ENCODE measurements around the gene SLC49A3.

SLC49A3 gene

DNA sequence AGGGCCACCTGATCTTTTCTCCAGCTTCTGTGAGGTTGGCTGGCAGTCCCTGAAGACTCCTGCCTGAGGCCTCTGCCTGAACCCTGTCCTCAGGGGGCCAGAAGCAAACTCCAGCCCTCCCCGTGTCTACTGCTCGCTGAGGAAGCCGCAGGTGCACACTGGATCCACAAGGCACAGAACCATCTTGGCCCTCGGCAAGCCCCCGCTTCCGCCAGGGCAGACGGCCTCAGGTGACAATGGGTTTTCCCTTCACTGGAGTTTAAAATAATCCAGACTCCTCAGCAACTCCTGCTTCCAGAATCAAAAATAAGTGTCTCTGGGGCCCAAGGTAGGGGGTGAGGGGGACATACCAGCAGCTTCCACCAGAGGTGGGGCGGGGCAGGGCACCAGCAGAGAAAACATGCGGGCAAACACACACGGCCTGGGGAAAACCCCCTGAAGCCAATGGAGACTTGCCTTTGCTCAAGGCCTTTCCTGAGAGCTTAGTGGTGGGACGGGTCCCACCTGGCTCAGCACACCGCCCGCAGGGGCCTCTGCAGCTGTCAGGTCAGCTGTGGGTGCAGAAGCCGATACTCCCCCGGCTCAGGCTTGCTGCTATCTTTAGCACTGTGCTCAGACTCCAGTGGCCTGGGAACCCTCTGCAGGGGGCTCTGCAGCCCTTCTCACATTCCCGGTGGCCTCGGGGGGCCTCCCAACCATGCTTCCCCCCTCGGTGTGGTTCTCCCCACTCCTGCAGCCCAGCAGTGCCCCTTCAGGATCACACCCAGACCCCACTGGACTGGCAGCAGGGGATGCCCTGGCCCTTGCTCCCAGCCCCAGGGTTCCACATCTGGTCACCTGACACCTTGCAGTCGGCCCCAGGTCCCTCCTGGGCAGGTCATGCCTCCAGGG, 12.7 kb downstream of the SLC49A3 start:
- Histone ChIP-seq H3K4me2 (ENCODE audit: low read length) (no peak overlapping the region), H2AFZ (ENCODE audit: insufficient read depth, low read length, poor library complexity) (no peak overlapping the region), H3K27ac (ENCODE audit: low read depth, low read length) (no peak overlapping the region), H3K4ac (ENCODE audit: low read depth, low read length) (no peak overlapping the region), H3K4me3 (ENCODE audit: low read depth, low read length) (no peak overlapping the region), H3K36me3 (ENCODE audit: control insufficient read depth in 1 of 2, insufficient read depth in 2 of 2, low read length in 2 of 2) (peaks cover 17% of the 10 kb centered on the region in 2 experiments), H3K27me3 (ENCODE audit: insufficient read depth, low read length) (no peaks in the 10 kb centered on the region), H4K12ac (ENCODE audit: low read depth, low read length) (no peak overlapping the region), H4K91ac (ENCODE audit: low read depth, low read length) (no peak overlapping the region), H4K8ac (ENCODE audit: low read depth, low read length) (no peak overlapping the region), H3K9me3 (ENCODE audit: insufficient read depth, low read depth, low read length) (no peaks in the 10 kb centered on the region), H3K79me1 (ENCODE audit: low read length) (peaks cover 11% of the 10 kb centered on the region), H2BK5ac (ENCODE audit: low read depth, low read length, poor library complexity) (no peak overlapping the region), H2AK5ac (ENCODE audit: low read length) (no peak overlapping the region), H3K4me1 (ENCODE audit: control insufficient read depth in 1 of 2, insufficient read depth in 2 of 2, low read length in 2 of 2) (peaks cover 23 to 24% of the 10 kb centered on the region in 2 experiments), H2BK120ac (ENCODE audit: insufficient read depth, low read length, poor library complexity) (no peak overlapping the region), H3K14ac (ENCODE audit: low read length) (no peak overlapping the region), H2BK12ac (ENCODE audit: low read length) (no peak overlapping the region), H3K9ac (ENCODE audit: low read length) (no peak overlapping the region), H3K23ac (ENCODE audit: low read length) (no peak overlapping the region), H3K79me2 (ENCODE audit: control insufficient read depth, insufficient read depth, low read length, poor library complexity) (peaks cover 11% of the 10 kb centered on the region), H3K18ac (ENCODE audit: low read length) (no peak overlapping the region)
- no CpG with 5 or more reads among the region's 19 CpGs for WGBS (ENCODE audit: extremely low coverage, insufficient coverage, insufficient read length)
- peak; percentile 94 to 95 for DNase-seq

DNA sequence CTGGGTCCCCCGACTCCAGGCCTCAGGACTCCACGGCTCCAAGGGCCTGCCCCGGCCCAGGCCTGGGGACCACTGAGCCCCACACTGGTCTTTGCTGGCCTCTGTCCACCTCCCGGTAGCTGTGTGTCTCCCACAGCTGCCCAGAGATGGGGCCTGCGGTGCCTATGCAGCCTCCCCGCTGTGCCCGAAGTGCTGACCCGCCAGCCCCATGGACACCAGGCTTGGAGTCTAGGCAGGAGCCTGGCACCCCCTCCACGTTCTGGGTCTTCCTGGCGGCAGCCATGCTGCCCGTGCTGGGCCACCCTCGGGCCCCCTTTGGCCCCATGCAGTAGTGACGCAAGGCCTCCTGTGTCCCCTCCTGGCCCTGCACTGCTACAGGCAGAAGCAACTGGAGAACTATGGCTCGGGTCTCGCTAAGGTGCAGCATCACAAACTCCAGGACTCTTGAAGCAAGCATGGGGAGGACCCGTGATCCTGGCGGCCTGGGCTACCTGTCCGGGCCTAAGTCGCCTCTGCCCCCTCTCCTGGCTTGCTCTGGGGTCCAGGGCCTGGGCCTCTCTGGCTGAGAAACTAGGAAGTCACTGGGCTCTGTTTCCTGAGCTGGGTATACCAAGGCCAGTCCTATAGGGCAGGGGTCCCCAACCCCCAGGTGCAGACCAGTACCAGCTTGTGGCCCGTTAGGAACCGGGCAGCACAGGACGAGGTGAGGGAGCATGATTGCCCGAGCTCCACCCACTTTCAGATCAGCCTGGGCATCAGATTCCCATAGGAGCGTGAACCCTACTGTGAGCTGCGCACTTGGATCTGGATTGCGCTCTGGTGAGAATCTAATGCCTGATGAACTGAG, 13.7 kb downstream of the SLC49A3 start:
- no CpG with 5 or more reads among the region's 26 CpGs for WGBS (ENCODE audit: extremely low coverage, insufficient coverage, insufficient read length)
- Histone ChIP-seq H2BK120ac (ENCODE audit: insufficient read depth, low read length, poor library complexity) (peak overlapping the region; percentile 69), H3K14ac (ENCODE audit: low read length) (peak overlapping the region; percentile 95), H4K8ac (ENCODE audit: low read depth, low read length) (peak overlapping the region; percentile 99), H3K23ac (ENCODE audit: low read length) (no peak overlapping the region), H3K79me1 (ENCODE audit: low read length) (peaks cover 11% of the 10 kb centered on the region), H2AFZ (ENCODE audit: insufficient read depth, low read length, poor library complexity) (peak overlapping the region; percentile 9), H4K91ac (ENCODE audit: low read depth, low read length) (peak overlapping the region; percentile 97), H2BK12ac (ENCODE audit: low read length) (peak overlapping the region; percentile 1), H3K27ac (ENCODE audit: low read depth, low read length) (no peak overlapping the region), H3K4me3 (ENCODE audit: low read depth, low read length) (peak overlapping the region; percentile 93), H3K4me1 (ENCODE audit: control insufficient read depth in 1 of 2, insufficient read depth in 2 of 2, low read length in 2 of 2) (peaks cover 16 to 18% of the 10 kb centered on the region in 2 experiments), H3K18ac (ENCODE audit: low read length) (peak overlapping the region; percentile 94), H3K4ac (ENCODE audit: low read depth, low read length) (peak overlapping the region; percentile 82), H2BK5ac (ENCODE audit: low read depth, low read length, poor library complexity) (peak overlapping the region; percentile 87), H2AK5ac (ENCODE audit: low read length) (peak overlapping the region; percentile 97), H3K36me3 (ENCODE audit: control insufficient read depth in 1 of 2, insufficient read depth in 2 of 2, low read length in 2 of 2) (peaks cover 17 to 21% of the 10 kb centered on the region in 2 experiments), H4K12ac (ENCODE audit: low read depth, low read length) (peak overlapping the region; percentile 96), H3K9ac (ENCODE audit: low read length) (peak overlapping the region; percentile 92), H3K9me3 (ENCODE audit: insufficient read depth, low read depth, low read length) (no peaks in the 10 kb centered on the region), H3K27me3 (ENCODE audit: insufficient read depth, low read length) (no peaks in the 10 kb centered on the region), H3K4me2 (ENCODE audit: low read length) (peak overlapping the region; percentile 87), H3K79me2 (ENCODE audit: control insufficient read depth, insufficient read depth, low read length, poor library complexity) (peaks cover 11% of the 10 kb centered on the region)
- peak in 1 of 2 donors; percentile 10 for DNase-seq

DNA sequence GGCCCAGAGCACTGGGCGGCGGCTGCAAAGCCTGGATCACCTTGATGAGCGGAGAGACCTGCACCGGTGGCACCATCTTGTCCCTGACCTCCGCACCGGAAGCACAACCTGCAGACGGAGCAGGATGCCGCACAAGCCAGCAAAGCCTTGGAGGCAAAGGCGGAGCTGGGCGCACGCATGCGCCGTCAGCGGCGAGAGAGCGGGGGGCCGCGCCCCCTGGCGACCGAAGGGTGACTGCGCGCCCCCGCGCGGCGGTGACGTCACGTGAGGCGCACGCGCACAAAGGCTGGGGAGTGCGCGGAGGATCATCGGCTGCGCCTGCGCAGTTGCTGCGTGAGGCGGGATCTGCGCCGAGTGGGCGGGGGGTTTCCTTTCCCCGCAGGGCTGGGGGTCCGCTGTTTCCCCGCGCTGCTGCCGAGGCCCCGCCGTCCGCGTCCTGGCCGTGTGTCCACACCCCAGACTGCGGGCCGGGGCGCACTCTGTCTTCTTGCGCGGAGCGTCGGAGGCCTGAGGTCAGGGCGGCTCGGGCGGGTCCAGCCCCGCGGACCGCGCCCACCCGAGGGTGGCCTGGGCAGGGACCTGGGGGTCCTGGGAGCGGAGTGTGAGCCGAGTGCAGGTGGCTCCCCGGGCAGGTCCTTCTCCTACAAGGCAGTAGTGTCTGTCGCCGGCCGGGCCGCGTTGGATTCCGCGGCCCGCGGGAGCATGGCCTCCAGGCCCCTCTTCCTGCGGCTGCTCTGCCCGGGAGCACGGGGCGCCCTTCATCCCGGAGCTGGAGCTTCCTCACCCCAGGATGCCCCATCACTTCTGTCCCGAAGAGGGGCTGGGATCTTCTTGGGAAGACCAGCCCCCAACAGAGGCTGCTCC, 14.5 kb downstream of the SLC49A3 start, which contains the start of the genes ATP5ME and MYL5:
Gene ATP5ME (minus strand): TSS at position 105 of the 864 bp plus-strand sequence. CDS start 29 bp downstream, at position 76.
Gene MYL5 (plus strand): TSS at position 371 of the 864 bp plus-strand sequence. CDS start 3,485 bp downstream, outside the sequence.
- Histone ChIP-seq H4K91ac (ENCODE audit: low read depth, low read length) (peak within 1 kb of the TSS; percentile 97), H3K27me3 (ENCODE audit: insufficient read depth, low read length) (no peaks in the 10 kb centered on the region), H2BK12ac (ENCODE audit: low read length) (peak within 1 kb of the TSS; percentile 1), H3K14ac (ENCODE audit: low read length) (peak within 1 kb of the TSS; percentile 95), H4K8ac (ENCODE audit: low read depth, low read length) (peak within 1 kb of the TSS; percentile 99), H3K4me2 (ENCODE audit: low read length) (peak within 1 kb of the TSS; percentile 87), H3K36me3 (ENCODE audit: control insufficient read depth in 1 of 2, insufficient read depth in 2 of 2, low read length in 2 of 2) (peaks cover 17 to 21% of the 10 kb centered on the region in 2 experiments), H3K9me3 (ENCODE audit: insufficient read depth, low read depth, low read length) (no peaks in the 10 kb centered on the region), H3K4me1 (ENCODE audit: control insufficient read depth in 1 of 2, insufficient read depth in 2 of 2, low read length in 2 of 2) (peaks cover 15 to 18% of the 10 kb centered on the region in 2 experiments), H3K9ac (ENCODE audit: low read length) (peak within 1 kb of the TSS; percentile 92), H4K12ac (ENCODE audit: low read depth, low read length) (peak within 1 kb of the TSS; percentile 96), H3K79me1 (ENCODE audit: low read length) (peaks cover 11% of the 10 kb centered on the region), H2AK5ac (ENCODE audit: low read length) (peak within 1 kb of the TSS; percentile 97), H2AFZ (ENCODE audit: insufficient read depth, low read length, poor library complexity) (peak within 1 kb of the TSS; percentile 87), H3K18ac (ENCODE audit: low read length) (peak within 1 kb of the TSS; percentile 94), H3K4ac (ENCODE audit: low read depth, low read length) (peak within 1 kb of the TSS; percentile 82), H3K23ac (ENCODE audit: low read length) (no peak within 1 kb of the TSS), H2BK5ac (ENCODE audit: low read depth, low read length, poor library complexity) (peak within 1 kb of the TSS; percentile 87), H2BK120ac (ENCODE audit: insufficient read depth, low read length, poor library complexity) (peak within 1 kb of the TSS; percentile 69), H3K4me3 (ENCODE audit: low read depth, low read length) (peak within 1 kb of the TSS; percentile 93), H3K79me2 (ENCODE audit: control insufficient read depth, insufficient read depth, low read length, poor library complexity) (peaks cover 11% of the 10 kb centered on the region), H3K27ac (ENCODE audit: low read depth, low read length) (peak within 1 kb of the TSS; percentile 5)
- peak; percentile 93 to 98 for DNase-seq
- WGBS (ENCODE audit: extremely low coverage, insufficient coverage, insufficient read length) = no CpG with 5 or more reads among the region's 84 CpGs

Data from trophoblast cell (in vitro differentiated cells and primary cell).